ENCODE measurements around the gene GPC6.
"Not testable (repeated sequence)": the region's sequence is repeated elsewhere in the genome, so short reads cannot be mapped to it uniquely, and the experiment has no call there.

GPC6 gene

DNA sequence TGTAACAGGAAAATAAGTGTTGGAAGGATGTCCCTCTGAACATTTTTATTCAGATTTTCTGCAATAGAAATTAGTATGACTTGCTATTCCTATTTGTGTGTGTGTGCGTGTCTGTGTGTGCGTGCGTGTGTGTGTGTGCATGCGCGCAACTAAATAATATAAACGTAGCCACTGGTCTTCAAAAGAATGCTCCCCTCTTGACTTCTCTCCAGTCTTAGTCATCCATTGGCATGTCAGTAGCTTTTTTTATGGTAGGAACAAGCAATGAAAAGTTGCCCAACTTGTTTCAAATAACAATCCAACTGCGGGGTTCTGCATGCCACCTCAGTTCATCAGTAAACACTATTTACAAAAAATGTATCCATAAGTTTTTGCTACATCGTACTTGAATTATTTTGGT, 249.6 kb downstream of the GPC6 start:
- Histone ChIP-seq H3K9ac (ENCODE audit: low read depth in 1 of 2, low read length in 2 of 2) (no peak overlapping the region), H3K27ac (ENCODE audit: low read depth in 2 of 2, low read length in 2 of 2) (no peak overlapping the region), H3K36me3 (ENCODE audit: control insufficient read depth in 2 of 2, insufficient read depth in 2 of 2, low read length in 2 of 2) (no peaks in the 10 kb centered on the region), H3K4me3 (ENCODE audit: low read length in 2 of 2) (no peak overlapping the region), H3K4me1 (ENCODE audit: control insufficient read depth in 2 of 2, insufficient read depth in 2 of 2, low read length in 2 of 2) (peaks cover 0 to 2% of the 10 kb centered on the region in 2 donors), H3K9me3 (ENCODE audit: control insufficient read depth in 2 of 2, low read length in 2 of 2) (no peaks in the 10 kb centered on the region), H3K27me3 (ENCODE audit: control insufficient read depth in 2 of 2, insufficient read depth in 2 of 2, low read length in 2 of 2) (no peaks in the 10 kb centered on the region)

- H3K36me3 ChIP-seq (ENCODE audit: control insufficient read depth in 2 of 2, insufficient read depth in 2 of 2, low read length in 2 of 2) = no peaks in the 10 kb centered on the region
Measured at GRCh38 chr13:93477238-93477637, 250.6 kb downstream of the GPC6 start.

GRCh38 chr13:93480553-93481106, 254.0 kb downstream of the GPC6 start:
- Histone ChIP-seq H3K4me1 (ENCODE audit: control insufficient read depth in 2 of 2, insufficient read depth in 2 of 2, low read length in 2 of 2) (no peaks in the 10 kb centered on the region), H3K27ac (ENCODE audit: low read depth in 2 of 2, low read length in 2 of 2) (no peak overlapping the region)

More at GRCh38 chr13:93477238-93477637, 250.6 kb downstream of the GPC6 start:
- H3K9me3 ChIP-seq (ENCODE audit: control insufficient read depth in 2 of 2, low read length in 2 of 2) = no peaks in the 10 kb centered on the region
- H3K27me3 ChIP-seq (ENCODE audit: control insufficient read depth in 2 of 2, insufficient read depth in 2 of 2, low read length in 2 of 2) = no peaks in the 10 kb centered on the region
- H3K27ac ChIP-seq (ENCODE audit: low read depth in 2 of 2, low read length in 2 of 2) = no peak overlapping the region
- H3K4me1 ChIP-seq (ENCODE audit: control insufficient read depth in 2 of 2, insufficient read depth in 2 of 2, low read length in 2 of 2) = peaks cover 0 to 2% of the 10 kb centered on the region in 2 donors
- no peak overlapping the region for H3K4me3 ChIP-seq (ENCODE audit: low read length in 2 of 2)
- no peak overlapping the region for H3K9ac ChIP-seq (ENCODE audit: low read depth in 1 of 2, low read length in 2 of 2)

GRCh38 chr13:93496117-93496516, 269.5 kb downstream of the GPC6 start:
- not testable (repeated sequence) for H3K36me3 ChIP-seq (ENCODE audit: control insufficient read depth in 2 of 2, insufficient read depth in 2 of 2, low read length in 2 of 2)

More at GRCh38 chr13:93480553-93481106, 254.0 kb downstream of the GPC6 start:
- Histone ChIP-seq H3K36me3 (ENCODE audit: control insufficient read depth in 2 of 2, insufficient read depth in 2 of 2, low read length in 2 of 2) (no peaks in the 10 kb centered on the region), H3K9me3 (ENCODE audit: control insufficient read depth in 2 of 2, low read length in 2 of 2) (no peaks in the 10 kb centered on the region), H3K27me3 (ENCODE audit: control insufficient read depth in 2 of 2, insufficient read depth in 2 of 2, low read length in 2 of 2) (no peaks in the 10 kb centered on the region), H3K4me3 (ENCODE audit: low read length in 2 of 2) (no peak overlapping the region), H3K9ac (ENCODE audit: low read depth in 1 of 2, low read length in 2 of 2) (no peak overlapping the region)

GRCh38 chr13:93496985-93497673, 270.5 kb downstream of the GPC6 start:
- no peak overlapping the region for H3K27ac ChIP-seq (ENCODE audit: low read depth in 2 of 2, low read length in 2 of 2)
- H3K9ac ChIP-seq (ENCODE audit: low read depth in 1 of 2, low read length in 2 of 2) = no peak overlapping the region
- no peaks in the 10 kb centered on the region for H3K4me1 ChIP-seq (ENCODE audit: control insufficient read depth in 2 of 2, insufficient read depth in 2 of 2, low read length in 2 of 2)
- no peaks in the 10 kb centered on the region for H3K9me3 ChIP-seq (ENCODE audit: control insufficient read depth in 2 of 2, low read length in 2 of 2)
- H3K4me3 ChIP-seq (ENCODE audit: low read length in 2 of 2) = no peak overlapping the region
- no peaks in the 10 kb centered on the region for H3K36me3 ChIP-seq (ENCODE audit: control insufficient read depth in 2 of 2, insufficient read depth in 2 of 2, low read length in 2 of 2)
- no peaks in the 10 kb centered on the region for H3K27me3 ChIP-seq (ENCODE audit: control insufficient read depth in 2 of 2, insufficient read depth in 2 of 2, low read length in 2 of 2)

More at GRCh38 chr13:93496117-93496516, 269.5 kb downstream of the GPC6 start:
- not testable (repeated sequence) for H3K9ac ChIP-seq (ENCODE audit: low read depth in 1 of 2, low read length in 2 of 2); H3K9me3 ChIP-seq (ENCODE audit: control insufficient read depth in 2 of 2, low read length in 2 of 2); H3K4me3 ChIP-seq (ENCODE audit: low read length in 2 of 2); H3K4me1 ChIP-seq (ENCODE audit: control insufficient read depth in 2 of 2, insufficient read depth in 2 of 2, low read length in 2 of 2); H3K27ac ChIP-seq (ENCODE audit: low read depth in 2 of 2, low read length in 2 of 2); H3K27me3 ChIP-seq (ENCODE audit: control insufficient read depth in 2 of 2, insufficient read depth in 2 of 2, low read length in 2 of 2)

GRCh38 chr13:93499991-93500390, 273.4 kb downstream of the GPC6 start:
- no peak overlapping the region for H3K27ac ChIP-seq (ENCODE audit: low read depth in 2 of 2, low read length in 2 of 2)
- no peak overlapping the region for H3K9ac ChIP-seq (ENCODE audit: low read depth in 1 of 2, low read length in 2 of 2)
- H3K4me1 ChIP-seq (ENCODE audit: control insufficient read depth in 2 of 2, insufficient read depth in 2 of 2, low read length in 2 of 2) = no peaks in the 10 kb centered on the region

DNA sequence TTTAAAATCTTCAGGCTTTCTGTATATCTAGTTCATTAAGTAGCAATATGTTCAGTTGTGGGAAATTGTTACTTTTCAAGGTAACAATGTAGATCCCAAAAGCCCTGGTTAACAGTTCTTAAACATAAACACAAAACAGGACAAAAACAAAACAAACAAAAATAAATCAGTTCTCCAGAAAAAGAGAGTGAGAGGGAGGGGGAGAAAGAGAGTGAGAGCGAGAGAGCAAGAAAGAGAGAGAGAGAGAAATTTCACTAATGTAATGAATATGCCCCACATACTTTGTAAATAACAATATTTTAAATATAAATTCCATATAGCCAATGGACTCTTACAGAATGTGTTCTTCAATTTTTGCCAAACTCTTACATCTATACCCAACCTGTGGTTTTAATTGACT, 275.5 kb downstream of the GPC6 start:
- no peaks in the 10 kb centered on the region for H3K36me3 ChIP-seq (ENCODE audit: control insufficient read depth in 2 of 2, insufficient read depth in 2 of 2, low read length in 2 of 2)
- H3K9ac ChIP-seq (ENCODE audit: low read depth in 1 of 2, low read length in 2 of 2) = no peak overlapping the region
- H3K4me1 ChIP-seq (ENCODE audit: control insufficient read depth in 2 of 2, insufficient read depth in 2 of 2, low read length in 2 of 2) = no peaks in the 10 kb centered on the region
- H3K27ac ChIP-seq (ENCODE audit: low read depth in 2 of 2, low read length in 2 of 2) = no peak overlapping the region
- no peaks in the 10 kb centered on the region for H3K9me3 ChIP-seq (ENCODE audit: control insufficient read depth in 2 of 2, low read length in 2 of 2)
- H3K27me3 ChIP-seq (ENCODE audit: control insufficient read depth in 2 of 2, insufficient read depth in 2 of 2, low read length in 2 of 2) = no peaks in the 10 kb centered on the region
- no peak overlapping the region for H3K4me3 ChIP-seq (ENCODE audit: low read length in 2 of 2)

More at GRCh38 chr13:93499991-93500390, 273.4 kb downstream of the GPC6 start:
- Histone ChIP-seq H3K27me3 (ENCODE audit: control insufficient read depth in 2 of 2, insufficient read depth in 2 of 2, low read length in 2 of 2) (no peaks in the 10 kb centered on the region), H3K9me3 (ENCODE audit: control insufficient read depth in 2 of 2, low read length in 2 of 2) (no peaks in the 10 kb centered on the region), H3K4me3 (ENCODE audit: low read length in 2 of 2) (no peak overlapping the region), H3K36me3 (ENCODE audit: control insufficient read depth in 2 of 2, insufficient read depth in 2 of 2, low read length in 2 of 2) (no peaks in the 10 kb centered on the region)

GRCh38 chr13:93502987-93503615, 276.5 kb downstream of the GPC6 start:
- Histone ChIP-seq H3K4me1 (ENCODE audit: control insufficient read depth in 2 of 2, insufficient read depth in 2 of 2, low read length in 2 of 2) (no peaks in the 10 kb centered on the region), H3K9ac (ENCODE audit: low read depth in 1 of 2, low read length in 2 of 2) (no peak overlapping the region), H3K4me3 (ENCODE audit: low read length in 2 of 2) (no peak overlapping the region), H3K9me3 (ENCODE audit: control insufficient read depth in 2 of 2, low read length in 2 of 2) (no peaks in the 10 kb centered on the region), H3K27me3 (ENCODE audit: control insufficient read depth in 2 of 2, insufficient read depth in 2 of 2, low read length in 2 of 2) (no peaks in the 10 kb centered on the region), H3K27ac (ENCODE audit: low read depth in 2 of 2, low read length in 2 of 2) (no peak overlapping the region), H3K36me3 (ENCODE audit: control insufficient read depth in 2 of 2, insufficient read depth in 2 of 2, low read length in 2 of 2) (no peaks in the 10 kb centered on the region)

GRCh38 chr13:93505104-93505952, 278.7 kb downstream of the GPC6 start:
- H3K9ac ChIP-seq (ENCODE audit: low read depth in 1 of 2, low read length in 2 of 2) = no peak overlapping the region
- H3K4me1 ChIP-seq (ENCODE audit: control insufficient read depth in 2 of 2, insufficient read depth in 2 of 2, low read length in 2 of 2) = no peaks in the 10 kb centered on the region
- no peaks in the 10 kb centered on the region for H3K9me3 ChIP-seq (ENCODE audit: control insufficient read depth in 2 of 2, low read length in 2 of 2)
- no peak overlapping the region for H3K4me3 ChIP-seq (ENCODE audit: low read length in 2 of 2)
- no peak overlapping the region for H3K27ac ChIP-seq (ENCODE audit: low read depth in 2 of 2, low read length in 2 of 2)
- H3K36me3 ChIP-seq (ENCODE audit: control insufficient read depth in 2 of 2, insufficient read depth in 2 of 2, low read length in 2 of 2) = no peaks in the 10 kb centered on the region
- H3K27me3 ChIP-seq (ENCODE audit: control insufficient read depth in 2 of 2, insufficient read depth in 2 of 2, low read length in 2 of 2) = no peaks in the 10 kb centered on the region

DNA sequence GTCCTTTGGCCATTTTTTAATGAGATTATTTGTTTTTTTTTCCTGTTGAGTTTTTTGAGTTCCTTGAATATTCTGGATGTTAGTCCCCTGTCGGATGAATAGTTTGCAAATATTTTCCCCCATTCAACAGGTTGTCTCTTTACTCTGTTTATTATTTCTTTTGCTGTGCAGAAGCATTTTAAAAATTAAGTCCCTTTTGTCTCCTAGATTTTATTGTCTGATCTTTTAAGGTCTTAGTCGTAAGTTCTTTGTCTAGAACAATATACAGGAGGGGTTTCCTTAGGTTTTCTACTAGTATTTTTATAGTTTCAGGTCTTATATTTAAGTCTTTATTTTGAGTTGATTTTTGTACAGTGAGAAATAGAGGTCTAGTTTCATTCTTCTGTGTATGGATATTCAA, 284.4 kb downstream of the GPC6 start:
- no peak overlapping the region for H3K4me3 ChIP-seq (ENCODE audit: low read length in 2 of 2)
- H3K27ac ChIP-seq (ENCODE audit: low read depth in 2 of 2, low read length in 2 of 2) = no peak overlapping the region
- no peaks in the 10 kb centered on the region for H3K36me3 ChIP-seq (ENCODE audit: control insufficient read depth in 2 of 2, insufficient read depth in 2 of 2, low read length in 2 of 2)
- H3K4me1 ChIP-seq (ENCODE audit: control insufficient read depth in 2 of 2, insufficient read depth in 2 of 2, low read length in 2 of 2) = no peaks in the 10 kb centered on the region
- H3K9me3 ChIP-seq (ENCODE audit: control insufficient read depth in 2 of 2, low read length in 2 of 2) = no peaks in the 10 kb centered on the region
- H3K27me3 ChIP-seq (ENCODE audit: control insufficient read depth in 2 of 2, insufficient read depth in 2 of 2, low read length in 2 of 2) = no peaks in the 10 kb centered on the region
- H3K9ac ChIP-seq (ENCODE audit: low read depth in 1 of 2, low read length in 2 of 2) = no peak overlapping the region
